HL-60 (cell line): ENCODE data around the gene HAGHL.
A peak's percentile ranks its signal among the peaks of the same experiment; 100 is the strongest.

Source experiments
- CTCF ChIP-seq: IDR thresholded peaks from one replicate; pipeline ENCODE4 v1.5.1; 2011; ENCODE audit warnings: low read length, control low read depth, inconsistent platforms; ENCODE audit not compliant: insufficient read depth
- REST ChIP-seq: IDR thresholded peaks from 2 replicates; pipeline ENCODE4 v1.6.1; 2012; ENCODE audit warnings: low read depth; ENCODE audit not compliant: insufficient replicate concordance
- SPI1 ChIP-seq: IDR thresholded peaks from 2 replicates; pipeline ENCODE4 v1.6.1; 2012; ENCODE audit warnings: low read depth, mild to moderate bottlenecking, borderline replicate concordance

GRCh38 chr16:720447-720989, 6.4 kb upstream of the HAGHL start:
- TF ChIP-seq CTCF (peak; percentile 29), REST (no peak), SPI1 (no peak)
